NCI-H1436 (cell line): ENCODE measurements around the gene UGT1A8.
"Not testable (repeated sequence)": the region's sequence is repeated elsewhere in the genome, so short reads cannot be mapped to it uniquely, and the experiment has no call there.

Experiments used
- DNase-seq: peaks from one replicate; lab custom pipeline; 2025; lab: John Stamatoyannopoulos, UW

UGT1A8 gene

GRCh38 chr2:233617476-233617875 is at the start of gene UGT1A8:
Gene UGT1A8, plus strand, starts transcription at chr2:233617633. Its CDS starts 75 bp downstream, at chr2:233617708.
- DNase-seq: not testable (repeated sequence)

GRCh38 chr2:233571001-233571400 is 46.4 kb upstream of the UGT1A8 start:
- no peak for DNase-seq

GRCh38 chr2:233571462-233571861 is 46.0 kb upstream of the UGT1A8 start:
- DNase-seq: no peak

GRCh38 chr2:233572468-233572867 is 45.0 kb upstream of the UGT1A8 start:
- no peak for DNase-seq

GRCh38 chr2:233577341-233577740 is 40.1 kb upstream of the UGT1A8 start:
- DNase-seq: not testable (repeated sequence)

- not testable (repeated sequence) for DNase-seq
Observed at GRCh38 chr2:233583217-233583965, 34.0 kb upstream of the UGT1A8 start.

- DNase-seq: no peak
Observed at GRCh38 chr2:233584210-233584609, 33.2 kb upstream of the UGT1A8 start.

GRCh38 chr2:233588400-233588799 is 29.0 kb upstream of the UGT1A8 start:
- DNase-seq: no peak

DNA sequence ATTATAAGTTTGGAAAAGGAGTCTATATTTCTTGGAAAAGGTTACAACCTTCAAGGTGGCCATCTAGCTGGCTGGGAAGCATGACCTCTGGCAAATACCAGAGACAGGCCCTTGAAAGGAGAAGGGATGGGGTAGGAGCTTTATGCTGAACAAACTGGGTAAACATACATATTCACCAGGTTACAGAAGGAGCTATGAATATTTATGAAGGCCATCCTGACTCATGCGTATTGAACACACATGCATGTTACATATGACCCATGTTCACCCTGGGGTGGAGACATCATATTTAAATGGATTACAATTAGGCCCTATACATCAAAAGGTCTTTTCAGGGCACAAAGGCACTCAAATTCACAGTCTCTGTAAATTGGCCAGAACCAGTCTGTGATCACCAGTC is 24.7 kb upstream of the UGT1A8 start:
- DNase-seq: not testable (repeated sequence)

DNA sequence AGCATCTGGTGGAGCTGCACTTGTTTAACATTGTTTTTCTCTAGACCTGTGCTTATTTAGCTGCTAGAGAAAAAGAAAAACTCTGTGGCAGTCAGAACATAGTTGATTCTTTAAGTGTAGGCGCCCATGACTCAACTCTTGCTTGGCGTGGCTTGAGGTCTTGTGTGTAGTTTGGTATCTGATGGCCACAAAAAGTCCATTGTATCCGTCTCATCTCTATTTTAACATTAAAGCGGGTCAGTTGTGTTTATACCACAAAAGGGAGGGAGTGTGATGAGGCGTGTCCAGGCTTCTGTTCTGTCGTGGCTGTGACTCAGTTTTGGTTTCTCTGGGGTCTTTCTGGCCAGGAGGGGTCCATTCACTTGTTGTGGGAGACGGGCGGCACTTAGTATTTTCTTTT is 24.2 kb upstream of the UGT1A8 start:
- no peak for DNase-seq

DNA sequence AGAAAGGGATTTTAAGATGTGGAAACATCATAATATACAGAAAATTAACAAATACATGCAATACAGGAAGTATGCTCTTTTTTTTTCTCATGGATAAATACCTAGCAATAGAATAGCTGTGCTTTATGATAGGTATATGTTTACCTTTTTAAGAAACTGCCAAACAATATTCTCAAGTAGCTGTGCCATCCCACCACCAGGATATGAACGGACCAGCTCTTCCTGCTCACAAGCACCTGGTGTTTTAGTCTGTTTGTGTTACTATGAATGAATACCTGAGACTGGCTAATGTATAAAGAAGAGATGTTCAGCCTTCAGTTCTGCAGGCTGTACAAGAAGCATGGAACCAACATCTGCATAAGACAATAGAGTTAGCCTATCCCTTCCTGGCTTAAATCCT is 19.9 kb upstream of the UGT1A8 start:
- DNase-seq: no peak

- DNase-seq: no peak
Observed at GRCh38 chr2:233598952-233599351, 18.5 kb upstream of the UGT1A8 start.

DNA sequence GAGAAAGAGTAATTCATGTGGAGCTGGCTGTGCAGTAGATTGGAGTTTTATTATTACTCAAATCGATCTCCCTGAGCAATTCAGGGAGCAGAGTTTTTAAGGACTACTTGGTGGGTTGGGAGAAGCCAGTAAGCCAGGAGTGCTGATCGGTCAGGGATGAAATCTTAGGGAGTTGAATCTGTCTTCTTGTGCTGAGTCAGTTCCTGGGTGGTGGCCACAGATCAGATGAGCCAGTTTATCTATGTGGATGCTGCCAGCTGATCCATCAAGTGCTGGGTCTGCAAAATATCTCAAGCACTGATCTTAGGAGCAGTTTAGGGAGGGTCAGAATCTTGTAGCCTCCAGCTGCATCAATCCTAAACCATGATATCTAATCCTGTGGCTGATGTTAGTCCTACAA is 17.0 kb upstream of the UGT1A8 start:
- no peak for DNase-seq

DNA sequence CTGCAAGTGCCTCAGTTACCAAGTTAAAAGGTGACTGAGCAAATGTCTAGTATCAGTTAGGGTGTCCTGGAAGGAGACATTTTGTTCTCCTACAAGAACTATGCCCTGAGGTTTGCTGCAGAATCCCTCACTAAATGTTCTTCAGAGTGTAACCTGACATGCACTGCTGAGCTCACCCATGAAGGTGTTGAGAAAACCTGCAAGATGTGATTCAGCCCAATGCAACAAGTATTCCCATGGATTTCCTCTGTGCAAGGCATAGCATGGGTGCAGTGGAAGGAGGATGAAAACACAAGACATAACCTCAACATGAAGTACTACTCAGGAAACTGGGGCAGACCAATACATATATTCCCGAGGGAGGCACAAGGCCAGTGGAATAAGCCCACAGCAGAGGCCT is 15.4 kb upstream of the UGT1A8 start:
- DNase-seq: no peak

- no peak for DNase-seq
Observed at GRCh38 chr2:233603520-233603919, 13.9 kb upstream of the UGT1A8 start.

- DNase-seq: no peak
Observed at GRCh38 chr2:233604826-233605225, 12.6 kb upstream of the UGT1A8 start.

DNA sequence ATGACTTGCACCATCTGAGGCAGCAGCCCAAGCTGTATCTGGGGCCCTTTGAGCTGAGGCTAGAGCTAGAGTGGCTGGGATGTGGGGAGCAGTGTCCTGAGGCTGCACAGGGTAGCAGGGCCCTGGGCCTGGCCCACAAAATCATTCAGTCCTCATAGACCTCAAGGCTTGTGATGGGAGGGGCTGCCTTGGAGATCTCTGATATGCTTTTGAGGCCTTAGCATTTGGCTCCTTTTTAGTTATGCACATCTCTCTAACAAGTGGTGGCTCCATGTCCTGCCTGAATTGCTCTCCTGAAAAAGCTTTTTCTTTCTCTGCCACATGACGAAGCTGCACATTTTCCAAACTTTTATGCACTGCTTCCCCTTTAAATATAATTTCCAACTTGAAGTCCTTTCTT is 11.8 kb upstream of the UGT1A8 start:
- no peak for DNase-seq

DNA sequence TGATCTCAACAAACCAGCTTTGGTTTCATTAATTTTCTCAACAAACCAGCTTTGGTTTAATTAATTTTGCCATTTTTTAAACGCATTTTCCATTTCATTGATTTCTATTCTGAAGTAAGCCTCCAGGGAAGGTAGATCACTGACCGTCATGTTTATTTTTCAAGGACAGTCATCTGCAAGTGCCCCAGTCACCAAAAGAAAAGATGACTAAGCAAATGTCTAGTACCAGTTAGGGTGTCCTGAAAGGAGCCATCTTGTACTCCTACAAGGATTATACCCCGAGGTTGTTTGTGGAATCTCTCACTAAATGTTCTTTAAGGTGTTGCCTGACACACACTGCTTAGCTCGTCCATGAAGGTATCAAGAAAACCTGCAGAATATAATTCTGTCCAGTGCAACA is 6.1 kb upstream of the UGT1A8 start:
- DNase-seq: no peak

DNA sequence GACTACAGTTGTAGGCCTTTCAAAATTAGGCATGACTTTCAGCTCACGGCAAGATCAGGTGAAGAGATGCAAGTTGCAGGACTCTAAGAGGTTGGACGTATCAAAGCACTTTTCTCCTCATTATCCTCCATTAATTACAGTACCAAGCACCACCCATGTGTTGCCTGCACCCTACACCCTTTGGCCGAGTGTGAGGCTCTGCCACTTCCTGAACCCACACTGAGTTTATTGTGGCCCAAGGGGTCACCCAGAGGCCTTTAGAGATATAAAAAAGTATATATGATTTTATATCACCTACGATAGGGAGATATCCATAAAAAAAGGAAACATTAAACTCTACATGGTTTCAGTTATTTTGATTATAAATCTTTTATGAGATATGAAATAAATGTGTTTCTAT is 2.8 kb downstream of the UGT1A8 start:
- no peak for DNase-seq

GRCh38 chr2:233621863-233622262 is 4.4 kb downstream of the UGT1A8 start:
- not testable (repeated sequence) for DNase-seq

- no peak for DNase-seq
Observed at GRCh38 chr2:233627331-233628025, 10.0 kb downstream of the UGT1A8 start.

- not testable (repeated sequence) for DNase-seq
Observed at GRCh38 chr2:233636306-233636705, 18.9 kb downstream of the UGT1A8 start, which contains the start of gene UGT1A10. Gene UGT1A10, plus strand, starts transcription at chr2:233636448. Its CDS starts 75 bp downstream, at chr2:233636523.

- no peak for DNase-seq
Observed at GRCh38 chr2:233638836-233639235, 21.4 kb downstream of the UGT1A8 start.
